Suprapubic skin (tissue), 4 donors: Measurements from ENCODE around the gene NTPCR.

Experiments
- POLR2A ChIP-seq, 2 donors: fragments of 450-650 bp; IDR thresholded peaks; one replicate each; pipeline ENCODE4 v1.6.1; 2017; ENCODE audit warnings: antibody characterized with exemption in 2 of 2, mild to moderate bottlenecking in 2 of 2, moderate library complexity in 2 of 2
- POLR2AphosphoS5 ChIP-seq, 3 donors: sonication (generic); formaldehyde crosslinking; IDR thresholded peaks; one replicate each; pipeline ENCODE4 v1.6.1; 2017; ENCODE audit warnings: antibody characterized with exemption in 3 of 3
- TF ChIP-seq, protein P1 (sequence below), 2 donors: fragments of 200-600 bp in 1 of 2; fragments of 450-650 bp in 1 of 2; sonication (generic) in 1 of 2; IDR thresholded peaks; one replicate each; pipeline ENCODE4 v1.5.1; 2016 to 2019; ENCODE audit warnings: antibody characterized with exemption in 2 of 2, mild to moderate bottlenecking in 1 of 2, moderate library complexity in 1 of 2

DNA sequence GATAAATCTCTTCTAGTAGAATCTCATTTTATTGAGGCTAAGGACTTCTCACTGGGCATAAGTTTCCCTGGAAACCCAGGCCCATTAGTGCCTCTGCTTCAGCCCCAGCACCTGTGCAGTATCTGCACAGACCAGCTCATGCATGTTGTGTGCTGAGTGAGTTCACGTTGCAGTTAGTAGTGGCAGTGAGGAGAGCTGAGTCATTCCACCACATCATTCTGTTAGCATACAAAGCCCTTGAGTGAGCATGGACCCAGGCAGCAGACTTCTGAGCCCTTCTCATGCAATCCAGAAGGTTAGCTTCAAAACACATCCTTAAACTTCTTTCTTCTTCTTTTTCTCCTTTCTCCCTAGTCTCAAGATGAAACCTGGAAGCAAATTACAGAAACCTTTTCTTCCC lies 45.8 kb upstream of the NTPCR start:
- TF ChIP-seq, protein P1, sequence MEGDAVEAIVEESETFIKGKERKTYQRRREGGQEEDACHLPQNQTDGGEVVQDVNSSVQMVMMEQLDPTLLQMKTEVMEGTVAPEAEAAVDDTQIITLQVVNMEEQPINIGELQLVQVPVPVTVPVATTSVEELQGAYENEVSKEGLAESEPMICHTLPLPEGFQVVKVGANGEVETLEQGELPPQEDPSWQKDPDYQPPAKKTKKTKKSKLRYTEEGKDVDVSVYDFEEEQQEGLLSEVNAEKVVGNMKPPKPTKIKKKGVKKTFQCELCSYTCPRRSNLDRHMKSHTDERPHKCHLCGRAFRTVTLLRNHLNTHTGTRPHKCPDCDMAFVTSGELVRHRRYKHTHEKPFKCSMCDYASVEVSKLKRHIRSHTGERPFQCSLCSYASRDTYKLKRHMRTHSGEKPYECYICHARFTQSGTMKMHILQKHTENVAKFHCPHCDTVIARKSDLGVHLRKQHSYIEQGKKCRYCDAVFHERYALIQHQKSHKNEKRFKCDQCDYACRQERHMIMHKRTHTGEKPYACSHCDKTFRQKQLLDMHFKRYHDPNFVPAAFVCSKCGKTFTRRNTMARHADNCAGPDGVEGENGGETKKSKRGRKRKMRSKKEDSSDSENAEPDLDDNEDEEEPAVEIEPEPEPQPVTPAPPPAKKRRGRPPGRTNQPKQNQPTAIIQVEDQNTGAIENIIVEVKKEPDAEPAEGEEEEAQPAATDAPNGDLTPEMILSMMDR (IDR thresholded peaks at IDR 0.05), result no peak
- TF ChIP-seq POLR2AphosphoS5 (IDR thresholded peaks at IDR 0.05), result no peak
- TF ChIP-seq POLR2A (IDR thresholded peaks at IDR 0.05), result no peak
